ENCODE measurements around the gene OLA1.

OLA1 gene

DNA sequence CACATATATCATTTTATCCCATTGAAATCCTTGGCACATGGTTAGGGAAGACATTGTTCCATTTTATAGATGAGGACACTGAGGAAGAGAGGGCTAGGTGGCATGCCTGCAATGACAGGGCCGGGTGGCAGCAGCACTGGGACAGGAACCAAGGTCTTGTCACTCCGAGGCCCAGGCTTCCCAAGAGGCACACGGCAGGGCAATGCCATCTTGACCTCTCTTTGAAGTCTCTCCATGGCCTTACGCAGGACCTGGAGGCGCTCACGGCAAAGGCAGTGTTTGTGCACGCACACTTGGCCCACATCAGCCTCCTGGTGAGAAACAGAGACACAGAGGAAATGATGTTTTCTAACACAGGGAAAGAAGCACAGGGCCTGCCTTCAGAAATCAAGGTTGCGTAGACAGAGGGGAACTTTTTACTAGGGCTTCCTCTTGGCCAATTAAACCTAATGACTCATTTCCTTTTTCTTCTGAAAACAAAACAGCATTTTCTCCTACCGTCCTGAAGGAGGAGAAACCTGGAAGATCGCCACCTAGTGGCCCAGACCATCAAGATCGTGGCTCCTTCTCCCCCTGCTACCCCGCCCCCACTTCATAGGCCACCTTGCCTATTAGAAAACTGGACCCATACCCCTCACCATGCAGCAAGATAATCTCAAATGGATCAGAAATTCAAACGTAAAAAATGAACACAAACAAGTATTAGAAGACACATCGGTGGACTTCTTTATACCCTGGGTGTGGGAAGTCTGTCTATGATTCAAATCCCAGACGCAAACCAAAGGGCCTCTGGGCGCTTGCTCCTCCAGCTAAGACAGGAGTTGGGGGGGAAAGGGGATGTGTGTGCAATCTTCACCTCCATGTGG lies 208.5 kb downstream of the OLA1 start:
- in situ Hi-C loops (cut with HindIII; ENCODE audit: low sequenced_read_pairs) = no loop called here

- in situ Hi-C loops (cut with HindIII; ENCODE audit: low sequenced_read_pairs) = no loop called here
Measured at GRCh38 chr2:174038462-174038861, 209.9 kb downstream of the OLA1 start.

- in situ Hi-C loops (cut with HindIII; ENCODE audit: low sequenced_read_pairs) = no loop called here
Measured at GRCh38 chr2:174036825-174037224, 211.5 kb downstream of the OLA1 start.

GRCh38 chr2:174035981-174036742 lies 212.2 kb downstream of the OLA1 start:
- in situ Hi-C loops (cut with HindIII; ENCODE audit: low sequenced_read_pairs) = no loop called here

DNA sequence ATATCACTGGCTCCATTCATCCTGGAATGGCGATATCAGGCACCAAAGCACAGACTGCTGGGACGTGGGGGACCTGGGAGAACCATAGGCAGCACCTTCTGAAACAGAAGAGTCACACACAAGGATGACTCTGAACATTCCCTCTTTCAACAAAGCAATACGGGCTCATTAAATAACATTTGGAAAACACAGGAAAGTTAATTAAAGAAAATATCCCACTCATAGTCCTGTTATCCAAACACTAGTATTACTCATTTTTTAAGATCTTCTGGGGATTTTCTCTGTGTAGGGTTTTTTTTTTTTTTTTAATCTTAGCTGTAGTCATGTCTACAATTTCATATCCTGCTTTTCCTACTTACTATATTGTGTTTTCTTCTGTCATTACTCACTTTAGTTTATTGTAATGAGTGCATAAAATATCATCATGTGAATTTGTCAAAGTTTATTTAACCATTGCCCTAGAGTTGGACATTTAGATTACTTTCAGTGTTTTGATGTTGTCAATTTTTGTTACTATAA lies 213.2 kb downstream of the OLA1 start:
- in situ Hi-C loops (cut with HindIII; ENCODE audit: low sequenced_read_pairs) = no loop called here

GRCh38 chr2:174033163-174033550 lies 215.2 kb downstream of the OLA1 start:
- in situ Hi-C loops (cut with HindIII; ENCODE audit: low sequenced_read_pairs) = no loop called here

DNA sequence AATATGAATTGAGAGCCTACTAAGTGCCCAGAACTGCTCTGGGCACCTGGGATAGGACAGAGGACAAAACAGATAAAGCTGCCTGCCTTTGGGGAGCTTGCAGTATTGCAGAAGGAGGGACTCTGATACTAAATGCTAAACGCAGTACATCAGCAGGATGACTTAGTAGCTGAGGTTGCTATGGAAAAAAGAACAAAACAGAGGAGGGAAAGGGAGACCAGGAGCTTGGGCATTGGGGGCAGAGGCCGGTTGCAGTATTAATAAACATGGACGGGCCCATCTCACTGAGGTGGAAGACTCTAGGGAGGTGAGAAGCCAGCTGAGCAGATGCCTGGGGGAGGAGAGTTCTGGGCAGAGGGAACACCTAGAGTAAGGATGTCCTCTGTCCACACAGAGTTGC lies 217.1 kb downstream of the OLA1 start:
- in situ Hi-C loops (cut with HindIII; ENCODE audit: low sequenced_read_pairs) = no loop called here

- in situ Hi-C loops (cut with HindIII; ENCODE audit: low sequenced_read_pairs) = no loop called here
Measured at GRCh38 chr2:174028935-174029334, 219.4 kb downstream of the OLA1 start.

DNA sequence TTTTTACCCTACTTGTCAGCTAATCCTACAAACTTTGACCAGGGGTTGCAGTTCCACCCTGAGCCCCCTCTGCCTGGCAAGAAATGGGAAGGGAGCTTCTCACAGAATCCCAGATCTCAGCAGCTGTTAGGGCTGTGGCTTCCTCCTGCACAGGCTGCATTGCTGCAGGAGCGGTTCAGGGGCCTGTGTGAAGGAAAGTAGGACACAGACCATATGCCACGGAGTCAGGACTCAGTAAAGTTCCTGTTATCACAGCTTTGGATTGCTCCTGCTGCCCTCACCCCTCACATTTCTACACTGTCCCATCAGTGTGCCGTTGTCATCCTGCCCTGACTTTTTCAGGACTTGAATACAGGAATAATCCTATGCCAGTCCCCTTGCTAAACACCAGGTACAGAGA lies 220.4 kb downstream of the OLA1 start:
- in situ Hi-C loops (cut with HindIII; ENCODE audit: low sequenced_read_pairs) = no loop called here

DNA sequence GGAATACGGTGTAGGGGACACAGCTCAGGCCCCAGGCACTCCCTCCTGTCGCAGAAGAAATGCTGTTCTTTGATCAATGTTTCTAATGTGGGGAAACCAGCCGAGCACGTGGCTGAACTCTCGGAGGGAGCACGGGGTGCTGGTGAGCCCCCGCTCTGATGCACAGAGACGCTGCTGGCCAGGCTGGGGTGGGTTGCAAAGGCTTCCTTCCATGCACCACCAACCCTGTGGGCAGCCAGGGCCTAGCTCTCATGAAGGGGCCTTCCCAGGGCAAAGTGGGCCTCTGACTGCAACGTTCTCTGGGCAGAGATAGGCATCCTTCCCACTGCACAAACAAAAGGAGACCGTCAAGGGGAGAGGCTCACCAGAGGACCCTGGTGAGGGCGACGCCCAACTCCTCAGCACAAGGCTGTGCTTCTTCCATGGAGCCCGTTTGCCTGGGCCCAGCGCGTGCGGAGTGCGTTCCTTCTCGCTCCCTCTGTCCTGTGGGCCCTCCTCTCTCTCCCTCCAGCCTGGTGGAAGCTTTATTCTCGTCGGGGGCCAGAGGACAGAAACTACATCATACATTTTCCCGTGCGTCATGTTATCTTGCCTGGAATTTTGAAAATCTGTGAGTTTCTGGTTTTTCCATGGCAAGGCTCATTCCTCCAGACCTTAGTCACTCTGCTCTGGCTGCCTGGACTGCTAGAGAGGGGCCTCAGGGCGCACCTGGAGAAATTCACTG lies 222.0 kb downstream of the OLA1 start:
- in situ Hi-C loops (cut with HindIII; ENCODE audit: low sequenced_read_pairs) = no loop called here

GRCh38 chr2:174025271-174026121 lies 222.8 kb downstream of the OLA1 start:
- in situ Hi-C loops (cut with HindIII; ENCODE audit: low sequenced_read_pairs) = no loop called here

DNA sequence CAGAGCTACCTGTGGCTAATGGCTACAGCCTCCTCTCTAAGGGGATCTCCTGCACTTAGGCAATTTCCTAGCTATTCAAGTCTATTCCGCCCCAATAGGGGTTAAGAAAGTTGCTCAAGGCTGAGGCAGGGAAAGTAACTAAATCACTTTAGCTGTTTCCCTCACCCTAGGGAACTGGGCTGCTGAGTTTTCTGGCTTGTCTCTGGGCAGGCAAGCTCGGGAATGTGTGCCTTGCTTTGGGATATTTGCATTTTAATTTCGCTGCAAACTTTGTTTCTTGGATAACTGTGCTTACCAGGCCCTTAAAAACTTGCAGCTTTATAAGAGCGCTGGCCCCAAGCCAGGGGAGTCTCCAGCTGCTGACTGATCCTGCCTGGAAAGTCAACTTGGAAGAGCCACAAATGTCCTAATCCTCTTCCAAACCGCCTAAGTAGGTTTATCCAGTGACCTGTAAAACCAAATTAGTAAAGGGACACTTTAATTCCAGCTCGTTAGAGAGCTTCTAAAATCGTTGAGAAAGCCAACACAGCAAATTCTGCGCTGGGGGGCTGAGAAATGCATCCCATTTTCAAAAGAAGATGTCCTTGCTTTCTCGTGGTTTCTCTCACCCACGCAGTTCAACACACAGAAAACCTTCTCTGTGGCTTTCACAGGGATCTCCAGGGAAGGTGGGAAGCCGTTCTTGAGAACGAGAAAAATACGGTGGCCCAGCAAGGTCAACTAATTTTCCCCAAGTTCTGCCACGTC lies 223.6 kb downstream of the OLA1 start:
- in situ Hi-C loops (cut with HindIII; ENCODE audit: low sequenced_read_pairs) = no loop called here

DNA sequence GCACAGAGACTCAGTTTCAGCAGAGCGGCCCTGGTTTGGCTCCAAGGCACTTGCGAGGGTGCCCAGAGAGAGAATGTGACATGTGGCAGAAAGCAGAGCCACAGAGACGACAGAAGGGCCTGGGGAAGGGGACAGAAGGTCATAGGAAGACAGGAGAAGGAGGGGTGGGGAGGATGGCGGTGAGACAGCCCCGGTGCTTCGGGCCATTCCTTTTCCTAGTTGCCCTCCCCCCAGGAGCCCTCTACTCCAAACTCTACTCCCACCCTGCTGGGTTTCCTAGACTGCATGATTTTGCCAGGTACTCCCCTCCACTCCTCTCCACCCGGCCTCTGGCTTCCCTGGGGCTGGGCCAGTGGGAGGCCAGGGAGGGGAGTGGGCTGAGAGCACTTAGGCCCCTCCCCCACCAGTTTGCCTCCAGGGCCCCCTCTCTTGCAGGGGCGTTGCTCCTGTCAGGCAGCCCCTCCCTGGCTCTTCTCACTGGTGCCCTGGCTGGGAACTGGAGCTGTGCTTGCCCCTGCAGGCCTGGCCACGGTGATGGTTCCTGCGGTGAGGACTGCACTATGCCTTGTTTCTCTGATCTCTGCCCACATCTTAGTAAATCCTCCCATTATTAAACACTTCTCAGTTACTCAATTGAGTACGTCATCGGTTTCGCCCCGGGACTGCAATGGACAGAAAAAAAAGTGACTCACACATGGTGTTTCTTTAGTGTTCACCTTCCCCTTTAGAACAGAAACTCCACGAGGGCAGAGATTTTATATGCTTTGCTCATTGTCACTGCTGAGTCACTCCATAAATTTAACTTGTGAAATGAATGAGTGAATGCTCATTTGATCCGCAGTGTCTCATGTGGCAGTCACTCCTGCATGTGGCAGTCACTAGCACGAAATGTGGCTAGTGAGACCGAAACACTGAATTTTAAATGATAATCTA lies 224.5 kb downstream of the OLA1 start:
- in situ Hi-C loops (cut with HindIII; ENCODE audit: low sequenced_read_pairs) = no loop called here

All from DLD1 (cell line).